CD4-positive, alpha-beta T cell treated with Interleukin-4 for 4 hours (primary cell): ENCODE results near the gene CNOT11.
A peak's percentile ranks its signal among the peaks of the same experiment; 100 is the strongest.
"Not testable (repeated sequence)": the region's sequence is repeated elsewhere in the genome, so short reads cannot be mapped to it uniquely, and the experiment has no call there.

Experiments
- DNase-seq: peaks from one replicate; pipeline ENCODE4 v3.0.0-alpha.2; 2020

CNOT11 gene

GRCh38 chr2:101248756-101249155 lies 3.9 kb upstream of the CNOT11 start:
- not testable (repeated sequence) for DNase-seq

- no peak for DNase-seq
Observed at GRCh38 chr2:101249826-101250225, 2.9 kb upstream of the CNOT11 start.

- DNase-seq: not testable (repeated sequence)
Observed at GRCh38 chr2:101251246-101251781, 1.4 kb upstream of the CNOT11 start.

- peak; percentile 43 for DNase-seq
Observed at GRCh38 chr2:101251844-101252407, 760 bp upstream of the CNOT11 start.

GRCh38 chr2:101253013-101253702 lies 472 bp downstream of the CNOT11 start:
- peak; percentile 78 for DNase-seq

GRCh38 chr2:101253703-101254450 lies 1.2 kb downstream of the CNOT11 start:
- peak; percentile 14 for DNase-seq

GRCh38 chr2:101255501-101255900 lies 2.8 kb downstream of the CNOT11 start:
- no peak for DNase-seq

GRCh38 chr2:101256316-101256715 lies 3.6 kb downstream of the CNOT11 start:
- DNase-seq: no peak

- DNase-seq: no peak
Observed at GRCh38 chr2:101258804-101259203, 6.1 kb downstream of the CNOT11 start.

- no peak for DNase-seq
Observed at GRCh38 chr2:101262142-101262541, 9.5 kb downstream of the CNOT11 start.

- DNase-seq: no peak
Observed at GRCh38 chr2:101263377-101263800, 10.7 kb downstream of the CNOT11 start.

GRCh38 chr2:101264360-101264939 lies 11.8 kb downstream of the CNOT11 start:
- no peak for DNase-seq

- DNase-seq: no peak
Observed at GRCh38 chr2:101265893-101266499, 13.3 kb downstream of the CNOT11 start.

- DNase-seq: no peak
Observed at GRCh38 chr2:101267671-101268656, 15.3 kb downstream of the CNOT11 start.

GRCh38 chr2:101270700-101271259 lies 18.1 kb downstream of the CNOT11 start:
- DNase-seq: no peak

- peak; percentile 28 for DNase-seq
Observed at GRCh38 chr2:101272045-101272784, 19.5 kb downstream of the CNOT11 start.

- no peak for DNase-seq
Observed at GRCh38 chr2:101273056-101273455, 20.4 kb downstream of the CNOT11 start.

GRCh38 chr2:101274142-101274541 lies 21.5 kb downstream of the CNOT11 start:
- DNase-seq: no peak

GRCh38 chr2:101277111-101277510 lies 24.4 kb downstream of the CNOT11 start:
- DNase-seq: no peak

GRCh38 chr2:101278925-101279324 lies 26.2 kb downstream of the CNOT11 start:
- DNase-seq: no peak

GRCh38 chr2:101281482-101281881 lies 28.8 kb downstream of the CNOT11 start:
- no peak for DNase-seq
